IPS-NIHi11 (cell line): Measurements from ENCODE around the gene HOXA6.
A peak's percentile ranks its signal among the peaks of the same experiment; 100 is the strongest.

Source experiments
- DNase-seq: peaks from one replicate; pipeline ENCODE4 v3.0.0; 2012; ENCODE audit warnings: mixed read lengths, low spot score

Gene HOXA6

GRCh38 chr7:27161214-27161720 is 13.7 kb upstream of the HOXA6 start:
- no peak for DNase-seq

DNA sequence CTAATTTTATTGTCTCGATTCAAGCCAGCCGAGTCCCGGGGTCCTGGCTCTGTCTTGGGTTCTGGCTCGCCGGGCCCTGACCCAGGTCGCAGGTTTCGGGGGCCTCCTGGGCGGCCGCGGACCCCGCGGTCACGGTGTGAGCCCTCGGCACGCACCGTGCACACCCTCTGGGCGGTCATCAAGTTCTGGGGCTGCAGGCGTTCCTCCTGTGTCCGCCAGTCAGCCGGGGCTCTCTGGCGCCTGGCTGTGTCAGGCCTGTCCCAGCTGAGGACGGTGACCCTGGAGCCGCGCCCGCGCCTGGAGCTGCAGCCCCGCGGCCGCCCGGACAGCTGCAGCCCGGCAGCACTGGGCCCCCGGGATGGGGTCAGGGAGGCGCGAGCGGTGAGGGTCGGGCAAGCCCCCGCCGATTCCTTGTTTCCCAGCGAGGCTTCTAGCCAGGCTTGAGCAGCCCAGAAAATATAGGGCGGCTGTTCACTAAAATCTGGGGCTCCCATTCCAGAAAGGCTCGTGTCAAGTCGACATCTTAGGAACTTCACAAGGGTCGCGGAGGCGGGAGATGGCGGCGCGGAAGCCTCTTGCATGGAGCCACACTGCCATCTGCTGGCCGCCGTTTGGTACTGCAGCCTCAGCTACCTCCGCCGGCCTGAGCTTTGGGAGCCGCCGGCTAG is 13.1 kb upstream of the HOXA6 start:
- DNase-seq: peak; percentile 88

DNA sequence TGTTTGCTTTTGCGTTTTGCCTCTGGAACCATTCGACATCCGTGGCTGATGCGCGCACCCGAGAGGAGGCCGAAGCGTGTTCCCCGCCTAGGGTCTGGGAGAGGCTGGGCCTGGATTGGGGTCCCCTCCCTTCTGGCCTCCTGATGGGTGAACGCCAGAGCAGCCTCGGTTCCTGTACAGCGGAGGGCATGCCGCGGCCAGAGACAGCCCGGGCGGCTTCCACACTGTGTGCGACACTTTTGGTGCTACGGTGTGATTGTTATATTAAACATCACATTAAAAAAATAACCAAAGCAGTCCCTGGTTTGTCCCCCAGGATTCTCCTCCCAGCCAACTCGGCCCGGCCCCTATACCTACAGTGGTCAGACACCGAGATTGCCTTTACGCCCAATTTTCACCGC is 12.6 kb upstream of the HOXA6 start:
- no peak for DNase-seq

DNA sequence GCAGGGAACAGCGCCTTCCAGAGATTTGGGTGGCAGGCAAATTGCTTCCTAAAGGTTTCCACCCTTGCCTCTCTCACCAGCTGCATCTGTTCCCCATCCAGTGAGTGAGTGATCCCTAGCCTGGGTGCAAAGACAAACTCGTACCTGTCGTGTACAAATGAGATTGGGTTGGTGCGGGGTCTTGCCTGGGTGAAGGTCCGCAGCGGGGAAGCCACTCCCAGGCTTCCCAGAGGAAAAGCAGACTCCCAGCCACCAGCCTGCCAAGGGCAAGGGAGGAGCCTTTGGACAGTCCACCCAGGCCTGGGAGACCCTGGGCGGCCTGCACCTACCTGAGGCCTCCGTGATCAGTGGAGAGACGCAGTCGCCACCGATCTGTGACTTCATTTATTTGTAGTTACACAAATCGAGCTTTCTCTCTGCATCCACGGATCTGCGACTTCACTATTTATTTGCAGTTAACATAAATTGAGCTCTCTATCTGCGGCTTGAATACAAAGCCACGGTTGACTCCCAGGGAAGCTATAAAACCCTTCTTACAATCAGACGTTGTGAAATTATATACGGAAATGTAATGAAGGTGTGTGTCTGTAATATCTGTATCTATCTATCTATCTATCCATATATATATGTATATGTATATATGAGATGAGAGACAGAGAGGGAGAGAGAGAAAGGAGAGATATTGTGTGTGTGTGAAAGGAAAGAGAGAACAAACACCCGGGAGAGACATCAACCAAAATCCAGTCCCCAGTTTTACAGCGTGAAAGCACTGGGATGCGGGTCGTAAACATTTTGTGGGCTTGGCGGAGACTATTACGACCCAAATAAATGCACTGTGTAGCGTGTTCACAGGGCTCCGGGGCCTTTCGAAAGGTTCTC is 11.9 kb upstream of the HOXA6 start:
- DNase-seq: no peak

GRCh38 chr7:27158436-27159265 is 11.1 kb upstream of the HOXA6 start:
- no peak for DNase-seq

- DNase-seq: no peak
Measured at GRCh38 chr7:27157702-27158431, 10.3 kb upstream of the HOXA6 start.

DNA sequence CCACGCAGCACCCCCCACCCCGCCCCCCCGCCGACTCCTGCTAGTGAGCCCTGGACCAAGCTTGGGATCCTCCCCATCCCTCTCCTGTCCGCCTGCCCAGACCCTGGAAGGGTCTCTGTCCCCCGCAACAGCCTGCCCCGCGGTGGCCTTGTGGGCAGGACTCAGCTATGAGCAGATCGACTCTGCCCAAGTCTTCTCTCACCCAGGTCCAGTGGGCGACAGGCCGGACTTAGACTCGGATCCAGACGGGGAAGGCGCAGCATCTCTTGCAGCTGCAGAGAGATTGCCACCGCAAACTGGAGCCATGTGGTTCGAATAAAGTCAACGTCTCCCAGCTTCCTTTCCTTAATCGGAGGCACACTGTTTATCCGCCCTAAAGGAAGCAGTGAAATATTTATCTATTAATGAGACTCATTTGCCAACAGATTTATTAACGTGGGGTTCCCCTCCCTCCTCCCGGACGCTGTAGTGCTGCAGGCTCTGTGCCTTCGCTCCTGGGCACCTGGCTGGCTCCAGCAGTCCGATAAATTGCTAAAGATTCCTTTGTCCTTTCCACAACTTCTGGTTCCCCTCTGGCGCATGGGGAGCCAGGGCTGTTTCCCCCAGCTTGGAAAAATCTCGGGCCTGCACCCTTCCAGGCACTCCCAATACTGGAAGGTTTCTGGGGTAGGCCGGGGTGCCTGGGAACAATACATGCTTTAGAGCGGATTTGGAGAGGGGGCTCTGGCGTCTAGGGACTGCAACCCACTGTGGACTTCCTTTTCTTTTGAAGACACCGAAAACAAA is 9.5 kb upstream of the HOXA6 start:
- no peak for DNase-seq

GRCh38 chr7:27156508-27156898 is 8.9 kb upstream of the HOXA6 start, which contains the start of gene HOXA7:
HOXA7 (minus strand) TSS chr7:27156675; CDS start chr7:27156545, 130 bp downstream.
- peak; percentile 77 for DNase-seq

- no peak for DNase-seq
Measured at GRCh38 chr7:27155816-27156507, 8.4 kb upstream of the HOXA6 start.

DNA sequence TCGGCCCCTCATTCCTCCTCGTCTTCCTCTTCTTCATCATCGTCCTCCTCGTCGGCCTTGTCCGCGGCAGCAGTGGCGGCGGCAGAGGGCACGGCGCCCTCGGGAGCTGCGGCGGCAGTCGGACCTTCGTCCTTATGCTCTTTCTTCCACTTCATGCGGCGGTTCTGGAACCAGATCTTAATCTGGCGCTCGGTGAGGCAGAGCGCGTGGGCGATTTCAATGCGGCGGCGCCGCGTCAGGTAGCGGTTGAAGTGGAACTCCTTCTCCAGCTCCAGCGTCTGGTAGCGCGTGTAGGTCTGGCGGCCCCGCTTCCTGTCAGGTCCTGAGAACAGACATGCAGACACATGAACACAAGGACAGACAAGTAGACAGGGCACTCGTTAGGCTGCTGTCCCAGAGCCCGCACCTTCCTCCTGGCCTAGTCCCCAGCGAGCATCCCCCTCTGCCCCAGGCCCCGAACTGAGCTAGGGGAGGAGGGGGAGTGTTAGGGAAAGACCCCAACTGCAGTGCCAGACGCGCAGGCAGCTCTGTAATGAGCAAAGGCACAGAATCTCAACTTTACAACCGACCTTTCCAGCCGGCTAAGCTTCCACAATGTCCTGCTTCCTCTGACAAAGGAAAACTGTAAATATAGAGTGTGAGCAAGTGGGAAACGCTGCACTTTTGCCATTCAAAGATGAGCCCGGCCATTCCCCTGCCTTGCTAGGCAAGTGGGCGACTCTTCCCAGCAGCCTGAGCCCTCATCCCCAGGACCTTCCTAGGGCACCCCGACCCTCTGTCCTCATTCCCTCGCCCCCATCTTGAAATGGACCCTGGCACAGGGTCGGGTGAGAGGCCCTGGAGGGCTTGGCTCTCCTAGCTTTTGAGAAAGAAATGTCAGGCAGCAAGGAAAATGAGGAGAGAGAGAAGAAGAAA is 7.6 kb upstream of the HOXA6 start:
- no peak for DNase-seq

DNA sequence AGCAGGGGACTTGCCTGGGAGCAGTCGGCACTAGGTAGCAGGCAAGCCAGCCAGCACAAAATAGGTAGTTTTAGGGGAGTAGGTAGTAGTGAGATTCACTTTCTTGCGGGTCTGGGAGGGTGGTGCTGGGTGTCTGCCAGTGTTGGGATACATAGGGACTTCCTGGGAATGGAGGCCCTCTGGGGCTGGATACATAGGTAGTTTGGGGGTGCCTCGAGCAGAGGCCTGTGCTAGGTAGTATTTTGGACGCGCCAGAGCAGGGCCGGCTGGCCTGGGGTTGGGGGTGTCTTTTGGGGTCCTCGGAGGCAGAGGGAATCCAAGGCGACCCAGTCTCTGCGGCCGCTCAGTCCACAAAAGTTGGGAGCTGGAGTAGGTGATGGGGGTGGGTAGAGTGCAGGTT is 6.8 kb upstream of the HOXA6 start:
- no peak for DNase-seq

- DNase-seq: no peak
Measured at GRCh38 chr7:27153526-27153925, 6.0 kb upstream of the HOXA6 start.

DNA sequence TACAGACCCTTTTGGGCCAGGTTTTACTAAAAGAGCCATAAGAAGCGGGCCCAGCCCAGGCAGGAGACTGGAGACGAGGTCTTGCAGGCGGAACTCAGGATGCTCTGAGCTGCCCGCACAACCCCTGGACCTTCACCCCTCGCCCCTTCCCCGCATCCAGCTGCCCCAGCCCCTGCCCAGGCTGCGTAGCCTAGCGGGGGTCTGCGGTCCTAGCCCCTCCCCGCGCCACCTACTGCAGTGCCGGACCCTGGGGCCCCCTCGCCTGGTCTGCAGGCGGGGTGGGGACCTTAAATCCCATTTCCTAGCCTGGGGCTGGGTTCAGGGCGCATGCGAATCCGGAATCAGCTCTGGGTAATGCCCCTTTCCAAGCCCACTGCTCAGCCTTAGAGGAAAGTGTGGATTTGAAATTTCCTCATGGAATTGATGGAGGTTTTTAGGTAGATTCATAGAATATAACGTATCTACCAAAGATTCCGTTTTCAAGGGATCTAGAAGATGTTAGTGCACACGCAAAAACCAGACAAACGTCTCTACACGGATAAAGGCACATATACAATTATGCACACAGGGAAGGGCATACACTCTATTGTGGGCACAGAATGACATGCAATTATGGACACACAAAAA is 5.4 kb upstream of the HOXA6 start:
- no peak for DNase-seq

GRCh38 chr7:27151931-27152815 is 4.6 kb upstream of the HOXA6 start, which contains the start of gene HOXA3:
HOXA3 (minus strand) TSS chr7:27152583; CDS start chr7:27110640, 41,943 bp downstream.
- no peak for DNase-seq

DNA sequence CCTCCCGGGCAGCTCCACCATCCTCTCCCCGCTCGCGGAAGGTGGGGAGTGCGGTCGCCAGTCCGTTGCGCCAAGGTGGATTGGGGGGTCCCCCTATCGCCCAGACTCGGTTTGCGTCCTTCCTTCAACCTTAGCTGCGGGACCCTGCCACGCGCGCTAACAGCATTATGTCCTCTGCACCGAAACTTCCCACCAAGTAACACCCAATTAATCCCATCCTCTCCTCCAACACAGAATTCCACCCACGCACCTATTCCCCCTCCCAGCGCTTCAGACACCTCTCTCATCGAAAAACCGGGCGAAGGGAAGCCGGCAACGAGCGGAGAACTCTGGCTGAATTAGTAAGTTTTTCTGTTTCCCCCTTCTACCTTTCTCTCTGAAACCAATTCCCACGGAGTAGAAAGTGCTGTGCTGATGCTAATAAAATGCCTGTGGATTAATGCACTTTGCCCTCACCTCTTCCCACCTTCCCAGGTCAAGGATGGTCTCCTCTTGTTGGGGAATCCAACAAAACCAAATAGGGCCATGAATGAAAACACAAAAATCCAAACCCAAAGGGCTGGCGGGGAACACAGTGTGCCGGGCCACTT is 3.9 kb upstream of the HOXA6 start:
- no peak for DNase-seq

DNA sequence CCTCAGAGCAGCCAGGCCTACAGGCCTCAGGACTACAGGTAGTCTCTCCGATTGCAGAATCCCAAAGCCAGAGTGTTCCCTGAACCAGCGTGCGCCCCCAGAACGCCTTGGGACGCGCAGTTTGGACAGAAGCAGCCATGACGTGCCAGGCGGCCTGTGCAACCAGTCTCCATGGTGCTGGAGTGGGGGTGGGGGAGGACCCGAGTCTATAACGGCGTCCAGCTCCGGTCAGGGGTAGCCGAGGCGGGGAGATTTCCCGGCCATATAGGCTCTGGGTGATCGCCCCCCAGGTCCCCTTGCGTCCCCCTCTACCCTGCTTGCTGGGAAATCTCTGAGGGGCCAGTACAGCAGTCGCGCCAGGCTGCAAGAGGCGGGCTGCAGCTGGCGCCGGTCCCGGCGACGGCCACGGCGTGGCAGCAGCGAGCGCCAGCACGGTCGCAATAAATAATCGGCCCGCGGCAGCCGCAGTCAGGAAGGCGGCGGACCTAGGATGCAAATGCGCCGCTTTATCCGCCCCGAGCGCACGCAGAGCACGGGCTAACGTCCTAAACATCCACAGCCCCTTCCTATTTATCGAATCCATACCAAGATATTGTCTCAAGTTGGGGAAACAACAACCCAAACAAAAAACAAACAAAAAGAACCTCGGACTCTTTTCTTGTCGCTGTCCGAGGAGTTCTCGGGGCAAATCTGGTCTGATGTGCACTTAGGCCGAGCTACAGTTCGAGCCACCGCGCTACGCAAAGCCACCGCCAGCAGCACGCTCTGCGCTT is 3.2 kb upstream of the HOXA6 start:
- DNase-seq: peak; percentile 92
